Mesenchymal stem cell (in vitro differentiated cells and primary cell): ENCODE data around the gene ARFGAP2.

Source experiments
- DNase-seq: peaks from one replicate; pipeline ENCODE4 v3.0.0-alpha.2; 2013
- H2AFZ ChIP-seq: one replicate; pipeline ENCODE4 v1.6.1; 2013; ENCODE audit warnings: low read depth, mild to moderate bottlenecking, control low read depth, inconsistent platforms, low read length, moderate library complexity
- H2AK5ac ChIP-seq: 2 replicates; pipeline ENCODE4 v1.6.1; 2013; ENCODE audit warnings: low read length, moderate library complexity, mild to moderate bottlenecking, inconsistent platforms; ENCODE audit not compliant: severe bottlenecking
- H2BK120ac ChIP-seq: one replicate; pipeline ENCODE4 v1.6.1; 2013; ENCODE audit warnings: low read depth, mild to moderate bottlenecking, inconsistent platforms, low read length, moderate library complexity
- H2BK12ac ChIP-seq, 2 experiments: one replicate each; pipeline ENCODE4 v1.6.1; 2013; ENCODE audit warnings: inconsistent platforms in 2 of 2, low read length in 2 of 2, mild to moderate bottlenecking in 2 of 2, moderate library complexity in 2 of 2, control low read depth in 1 of 2
- H2BK15ac ChIP-seq: one replicate; pipeline ENCODE4 v1.6.1; 2013; ENCODE audit warnings: mild to moderate bottlenecking, low read depth, inconsistent platforms; ENCODE audit not compliant: poor library complexity, severe bottlenecking
- H2BK5ac ChIP-seq: 2 replicates; pipeline ENCODE4 v1.6.1; 2013; ENCODE audit warnings: low read depth, mild to moderate bottlenecking, low read length, control low read depth, inconsistent platforms; ENCODE audit not compliant: poor library complexity, severe bottlenecking
- H3K14ac ChIP-seq, 2 experiments: one replicate each; pipeline ENCODE4 v1.6.1; 2013; ENCODE audit warnings: inconsistent platforms in 2 of 2, low read length in 2 of 2, control low read depth in 1 of 2, mild to moderate bottlenecking in 1 of 2, moderate library complexity in 1 of 2
- H3K18ac ChIP-seq, 2 experiments: one replicate each; pipeline ENCODE4 v1.6.1; 2013; ENCODE audit warnings: inconsistent platforms in 2 of 2, low read length in 2 of 2, control low read depth in 1 of 2, low read depth in 1 of 2, mild to moderate bottlenecking in 1 of 2
- H3K23ac ChIP-seq, 2 experiments: one replicate each; pipeline ENCODE4 v1.6.1; 2013; ENCODE audit warnings: inconsistent platforms in 2 of 2, low read length in 2 of 2, mild to moderate bottlenecking in 2 of 2, moderate library complexity in 2 of 2, control low read depth in 1 of 2
- H3K27ac ChIP-seq: 2 replicates; pipeline ENCODE4 v1.5.1; 2013; ENCODE audit warnings: mild to moderate bottlenecking, moderate library complexity, low read length, control low read depth, inconsistent platforms; ENCODE audit not compliant: poor library complexity, severe bottlenecking
- H3K27me3 ChIP-seq, 2 experiments: 2 replicates each; pipeline versions ENCODE4 v1.6.1 to v1.7.0; 2013; ENCODE audit warnings: low read length in 2 of 2, mild to moderate bottlenecking in 2 of 2, moderate library complexity in 2 of 2, control low read depth in 1 of 2, inconsistent platforms in 1 of 2; ENCODE audit not compliant: control insufficient read depth in 1 of 2, insufficient read depth in 1 of 2
- H3K36me3 ChIP-seq, 2 experiments: 2 replicates each; pipeline versions ENCODE4 v1.6.1 to v1.7.0; 2013; ENCODE audit warnings: low read length in 2 of 2, control low read depth in 1 of 2, inconsistent platforms in 1 of 2, low read depth in 1 of 2, mild to moderate bottlenecking in 1 of 2; ENCODE audit not compliant: insufficient read depth in 2 of 2, control insufficient read depth in 1 of 2
- H3K4ac ChIP-seq, 2 experiments: one replicate each; pipeline ENCODE4 v1.6.1; 2013; ENCODE audit warnings: inconsistent platforms in 2 of 2, low read length in 2 of 2, mild to moderate bottlenecking in 2 of 2, moderate library complexity in 2 of 2, control low read depth in 1 of 2, low read depth in 1 of 2
- H3K4me1 ChIP-seq: 2 replicates; pipeline ENCODE4 v1.6.1; 2013; ENCODE audit warnings: low read depth, low read length, control low read depth; ENCODE audit not compliant: control insufficient read depth, insufficient read depth
- H3K4me2 ChIP-seq: 2 replicates; pipeline ENCODE4 v1.6.1; 2013; ENCODE audit warnings: low read length, mild to moderate bottlenecking, inconsistent platforms; ENCODE audit not compliant: poor library complexity, severe bottlenecking
- H3K4me3 ChIP-seq, 2 experiments: 2 replicates each; pipeline versions ENCODE4 v1.5.1 to v1.7.0; 2013; ENCODE audit warnings: low read length in 2 of 2, mild to moderate bottlenecking in 2 of 2, control low read depth in 1 of 2, low read depth in 1 of 2; ENCODE audit not compliant: insufficient read depth in 1 of 2
- H3K79me1 ChIP-seq: replicated peaks from 2 replicates; pipeline ENCODE4 v1.6.1; 2013; ENCODE audit warnings: mild to moderate bottlenecking, control low read depth, low read length, inconsistent platforms; ENCODE audit not compliant: poor library complexity, severe bottlenecking
- H3K9ac ChIP-seq: 2 replicates; pipeline ENCODE4 v1.7.0; 2013; ENCODE audit warnings: mild to moderate bottlenecking, low read length, moderate library complexity
- H3K9me3 ChIP-seq: 2 replicates; pipeline ENCODE4 v1.7.0; 2013; ENCODE audit warnings: mild to moderate bottlenecking, low read length; ENCODE audit not compliant: control insufficient read depth
- H4K8ac ChIP-seq: one replicate; pipeline ENCODE4 v1.6.1; 2013; ENCODE audit warnings: inconsistent platforms, mild to moderate bottlenecking, low read length, moderate library complexity
- H4K91ac ChIP-seq: one replicate; pipeline ENCODE4 v1.6.1; 2013; ENCODE audit warnings: mild to moderate bottlenecking, low read length, inconsistent platforms
- WGBS: methylation state at CpG from one replicate; pipeline ENCODE4 v1.1.7; 2013; ENCODE audit warnings: mixed read lengths; 5-methylcytosine and 5-hydroxymethylcytosine counted together

ARFGAP2 gene

GRCh38 chr11:47137476-47137875 is 39.2 kb downstream of the ARFGAP2 start:
- H3K36me3 ChIP-seq: peaks cover 17 to 24% of the 10 kb centered on the region in 2 experiments
- H2BK120ac ChIP-seq: no peak overlapping the region
- peaks cover 2% of the 10 kb centered on the region for H3K79me1 ChIP-seq
- H4K8ac ChIP-seq: no peak overlapping the region
- H3K27me3 ChIP-seq: no peaks in the 10 kb centered on the region
- H2BK5ac ChIP-seq: no peak overlapping the region
- no peaks in the 10 kb centered on the region for H3K4me1 ChIP-seq
- DNase-seq: no peak
- H2BK15ac ChIP-seq: no peak overlapping the region
- H3K18ac ChIP-seq: no peak overlapping the region
- H3K9me3 ChIP-seq: no peaks in the 10 kb centered on the region
- H4K91ac ChIP-seq: no peak overlapping the region
- no peak overlapping the region for H3K4me2 ChIP-seq
- H3K4ac ChIP-seq: no peak overlapping the region
- H3K23ac ChIP-seq: no peak overlapping the region
- WGBS: 95% methylated on average over 2 of the region's 2 CpGs
- no peak overlapping the region for H2AFZ ChIP-seq
- H3K14ac ChIP-seq: no peak overlapping the region
- H2BK12ac ChIP-seq: no peak overlapping the region
- no peak overlapping the region for H3K27ac ChIP-seq
- H3K4me3 ChIP-seq: no peak overlapping the region
- no peak overlapping the region for H2AK5ac ChIP-seq
- no peak overlapping the region for H3K9ac ChIP-seq

GRCh38 chr11:47136921-47137320 is 39.8 kb downstream of the ARFGAP2 start:
- Histone ChIP-seq H3K27me3 (no peaks in the 10 kb centered on the region), H2AFZ (no peak overlapping the region), H3K23ac (no peak overlapping the region), H2AK5ac (no peak overlapping the region), H2BK12ac (no peak overlapping the region), H3K4me1 (no peaks in the 10 kb centered on the region), H3K27ac (no peak overlapping the region), H3K9ac (no peak overlapping the region), H2BK120ac (no peak overlapping the region), H3K36me3 (peaks cover 17 to 24% of the 10 kb centered on the region in 2 experiments), H3K18ac (no peak overlapping the region), H3K4me3 (no peak overlapping the region), H3K79me1 (peaks cover 2% of the 10 kb centered on the region), H2BK15ac (no peak overlapping the region), H3K4me2 (no peak overlapping the region), H2BK5ac (no peak overlapping the region), H4K91ac (no peak overlapping the region), H4K8ac (no peak overlapping the region), H3K9me3 (no peaks in the 10 kb centered on the region), H3K14ac (no peak overlapping the region), H3K4ac (no peak overlapping the region)
- WGBS: 100% methylated on average over 2 of the region's 3 CpGs
- no peak for DNase-seq

- no peak overlapping the region for H2BK120ac ChIP-seq
- no peak overlapping the region for H3K23ac ChIP-seq
- H2BK5ac ChIP-seq: no peak overlapping the region
- H2AK5ac ChIP-seq: no peak overlapping the region
- H2BK12ac ChIP-seq: no peak overlapping the region
- DNase-seq: no peak
- H3K27ac ChIP-seq: no peak overlapping the region
- no peak overlapping the region for H3K4me2 ChIP-seq
- H3K18ac ChIP-seq: no peak overlapping the region
- peak overlapping the region in 1 of 2 experiments; percentile 64 for H3K14ac ChIP-seq
- no peaks in the 10 kb centered on the region for H3K27me3 ChIP-seq
- H2AFZ ChIP-seq: no peak overlapping the region
- H3K9ac ChIP-seq: no peak overlapping the region
- peaks cover 2% of the 10 kb centered on the region for H3K79me1 ChIP-seq
- H4K91ac ChIP-seq: no peak overlapping the region
- no peak overlapping the region for H2BK15ac ChIP-seq
- H3K36me3 ChIP-seq: peaks cover 17 to 24% of the 10 kb centered on the region in 2 experiments
- H3K9me3 ChIP-seq: no peaks in the 10 kb centered on the region
- no peak overlapping the region for H3K4ac ChIP-seq
- H3K4me3 ChIP-seq: no peak overlapping the region
- 93% methylated on average over 3 of the region's 3 CpGs for WGBS
- no peak overlapping the region for H4K8ac ChIP-seq
- H3K4me1 ChIP-seq: no peaks in the 10 kb centered on the region
These were observed 40.4 kb downstream of the ARFGAP2 start for GRCh38 chr11:47136327-47136726.

GRCh38 chr11:47132981-47133380 is 43.7 kb downstream of the ARFGAP2 start:
- WGBS: 89% methylated on average over 1 of the region's 1 CpG
- Histone ChIP-seq H2AK5ac (no peak overlapping the region), H3K27me3 (no peaks in the 10 kb centered on the region)

More at GRCh38 chr11:47132981-47133380, 43.7 kb downstream of the ARFGAP2 start:
- no peak overlapping the region for H3K4me3 ChIP-seq
- H3K4ac ChIP-seq: no peak overlapping the region
- no peak overlapping the region for H2BK5ac ChIP-seq
- H3K9me3 ChIP-seq: no peaks in the 10 kb centered on the region
- no peaks in the 10 kb centered on the region for H3K4me1 ChIP-seq
- DNase-seq: no peak
- no peak overlapping the region for H3K9ac ChIP-seq
- H3K4me2 ChIP-seq: no peak overlapping the region
- H3K27ac ChIP-seq: no peak overlapping the region
- no peak overlapping the region for H2BK12ac ChIP-seq
- no peak overlapping the region for H3K23ac ChIP-seq
- H4K91ac ChIP-seq: no peak overlapping the region
- peaks cover 7 to 10% of the 10 kb centered on the region in 2 experiments for H3K36me3 ChIP-seq
- H3K14ac ChIP-seq: no peak overlapping the region
- no peaks in the 10 kb centered on the region for H3K79me1 ChIP-seq
- no peak overlapping the region for H2AFZ ChIP-seq
- no peak overlapping the region for H4K8ac ChIP-seq
- H2BK120ac ChIP-seq: no peak overlapping the region
- no peak overlapping the region for H3K18ac ChIP-seq
- H2BK15ac ChIP-seq: no peak overlapping the region
